NCI-H226 (cell line): ENCODE results near the gene DCP2.

Experiments
- DNase-seq: peaks from one replicate; pipeline ENCODE4 v3.0.0-alpha.2; 2015

DCP2 gene

GRCh38 chr5:113047733-113048652 is 71.4 kb downstream of the DCP2 start:
- DNase-seq, result peak; percentile 90

- no peak for DNase-seq
Observed at GRCh38 chr5:113048931-113049330, 72.3 kb downstream of the DCP2 start.

GRCh38 chr5:113050721-113051382 is 74.3 kb downstream of the DCP2 start:
- peak; percentile 56 for DNase-seq

GRCh38 chr5:113052041-113052795 is 75.6 kb downstream of the DCP2 start:
- no peak for DNase-seq

GRCh38 chr5:113053511-113053995 is 77.0 kb downstream of the DCP2 start:
- peak; percentile 92 for DNase-seq

- DNase-seq, result no peak
Observed at GRCh38 chr5:113054899-113055298, 78.3 kb downstream of the DCP2 start.

- DNase-seq, result no peak
Observed at GRCh38 chr5:113056988-113057387, 80.4 kb downstream of the DCP2 start.

- DNase-seq, result no peak
Observed at GRCh38 chr5:113057557-113057984, 81.0 kb downstream of the DCP2 start.

- DNase-seq, result no peak
Observed at GRCh38 chr5:113058269-113058668, 81.7 kb downstream of the DCP2 start.

GRCh38 chr5:113058706-113059226 is 82.2 kb downstream of the DCP2 start:
- no peak for DNase-seq

GRCh38 chr5:113059232-113060040 is 82.8 kb downstream of the DCP2 start:
- peak; percentile 28 for DNase-seq

- no peak for DNase-seq
Observed at GRCh38 chr5:113060408-113061025, 83.9 kb downstream of the DCP2 start.

- peak; percentile 33 for DNase-seq
Observed at GRCh38 chr5:113061846-113062780, 85.5 kb downstream of the DCP2 start.

- DNase-seq, result no peak
Observed at GRCh38 chr5:113062869-113063508, 86.4 kb downstream of the DCP2 start.

- DNase-seq, result no peak
Observed at GRCh38 chr5:113063927-113064326, 87.3 kb downstream of the DCP2 start.

GRCh38 chr5:113064806-113065205 is 88.2 kb downstream of the DCP2 start:
- DNase-seq, result no peak

GRCh38 chr5:113065626-113066025 is 89.0 kb downstream of the DCP2 start:
- no peak for DNase-seq

- DNase-seq, result no peak
Observed at GRCh38 chr5:113067635-113068344, 91.2 kb downstream of the DCP2 start.

- no peak for DNase-seq
Observed at GRCh38 chr5:113068559-113068958, 92.0 kb downstream of the DCP2 start.
